OCI-LY7 (cell line): Measurements from ENCODE around the gene SH3BP5L. TPM values are rescaled to one million over a fixed set of nuclear protein-coding genes. Genes with fewer than 3 reads are reported as not detected.
A peak's percentile ranks its signal among the peaks of the same experiment; 100 is the strongest.

Experiments used
- BruUV-seq: library from RNA; stranded (reverse); fragments of 400-500 nt; replicated peaks from 2 replicates; lab custom pipeline; 2021; lab: Mats Ljungman, UMichigan
- CTCF ChIA-PET: fragments of 300-600 bp; sonication (Branson Sonifier 250); formaldehyde crosslinking; loops from one replicate; lab custom pipeline; 2022; ENCODE audit warnings: antibody characterized with exemption; ENCODE audit not compliant: unreplicated experiment; lab: Charles Lee
- POLR2A ChIA-PET: fragments of 300-600 bp; sonication (Branson Sonifier 250); formaldehyde crosslinking; loops from one replicate; lab custom pipeline; 2022; ENCODE audit warnings: antibody characterized with exemption; lab: Charles Lee
- DNase-seq: peaks from one replicate; pipeline ENCODE4 v3.0.0-alpha.2; 2015; ENCODE audit warnings: low spot score
- H2AFZ ChIP-seq: fragments of 200-600 bp; sonication (generic), shearing (Covaris generic); 2 replicates; pipeline ENCODE4 v1.6.1; 2014; ENCODE audit warnings: mild to moderate bottlenecking, antibody characterized with exemption, low read length, moderate library complexity
- H3K27ac ChIP-seq: fragments of 200-600 bp; sonication (generic); 2 replicates; pipeline ENCODE4 v1.5.1; 2014; ENCODE audit warnings: mixed run types, low read depth, mild to moderate bottlenecking, moderate library complexity, low read length, inconsistent platforms; ENCODE audit not compliant: poor library complexity, severe bottlenecking
- H3K36me3 ChIP-seq: fragments of 200-600 bp; sonication (generic); 2 replicates; pipeline ENCODE4 v1.6.1; 2014; ENCODE audit warnings: mild to moderate bottlenecking, antibody characterized with exemption, low read length, moderate library complexity, mixed read lengths; ENCODE audit not compliant: insufficient read depth
- H3K4me1 ChIP-seq: fragments of 200-600 bp; sonication (generic); 2 replicates; pipeline ENCODE4 v1.5.1; 2014; ENCODE audit warnings: mild to moderate bottlenecking, low read length; ENCODE audit not compliant: insufficient read depth, poor library complexity, severe bottlenecking
- H3K4me2 ChIP-seq: fragments of 200-600 bp; sonication (generic); 2 replicates; pipeline ENCODE4 v1.6.1; 2014; ENCODE audit warnings: mild to moderate bottlenecking, low read length
- H3K4me3 ChIP-seq: fragments of 200-600 bp; sonication (generic); 2 replicates; pipeline ENCODE4 v1.5.1; 2014; ENCODE audit warnings: mild to moderate bottlenecking, low read depth, low read length; ENCODE audit not compliant: poor library complexity, severe bottlenecking
- H3K79me2 ChIP-seq: fragments of 200-600 bp; sonication (generic); 2 replicates; pipeline ENCODE4 v1.6.1; 2016; ENCODE audit warnings: low read depth, mild to moderate bottlenecking, low read length, moderate library complexity, mixed read lengths; ENCODE audit not compliant: insufficient read depth
- H3K9me2 ChIP-seq: fragments of 200-600 bp; sonication (generic); 2 replicates; pipeline ENCODE4 v1.6.1; 2016; ENCODE audit warnings: mild to moderate bottlenecking, low read length, mixed read lengths; ENCODE audit not compliant: insufficient read depth
- H3K9me3 ChIP-seq: fragments of 200-600 bp; sonication (generic); 2 replicates; pipeline ENCODE4 v1.6.1; 2014; ENCODE audit warnings: mild to moderate bottlenecking, mixed run types, low read length, mixed read lengths
- H4K20me1 ChIP-seq: fragments of 200-600 bp; sonication (generic); 2 replicates; pipeline ENCODE4 v1.6.1; 2014; ENCODE audit warnings: mild to moderate bottlenecking, antibody characterized with exemption, low read length, moderate library complexity, mixed read lengths; ENCODE audit not compliant: insufficient read depth
- CTCF ChIP-seq: fragments of 200-600 bp; sonication (generic); conservative IDR thresholded peaks from 2 replicates; pipeline ENCODE4 v1.5.1; 2014; ENCODE audit warnings: mild to moderate bottlenecking, antibody characterized with exemption, low read length, moderate library complexity, mixed read lengths
- EZH2phosphoT487 ChIP-seq: fragments of 200-600 bp; sonication (generic); IDR thresholded peaks from 2 replicates; pipeline ENCODE4 v1.6.1; 2018; ENCODE audit warnings: low read depth, borderline replicate concordance, mild to moderate bottlenecking, mixed run types, antibody characterized with exemption, low read length, moderate library complexity, mixed read lengths
- intact Hi-C: fragments of 100-400 bp; cut with micrococcal nuclease; formaldehyde crosslinking; loops from one replicate; pipeline ENCODE4 v1.10.0; 2022; ENCODE audit not compliant: unreplicated experiment
- total RNA-seq, 2 experiments: library from RNA; depleted of rRNA in 1 of 2; stranded (reverse); fragments of >200 nt in 1 of 2; shearing (Covaris generic) in 1 of 2; gene quantifications; 2 replicates each; pipeline ENCODE4 v1.2.3, GENCODE V29; 2014 to 2022

Gene SH3BP5L
- total RNA-seq, 2 experiments from 2014 or later: 16.9 to 21.8 TPM

GRCh38 chr1:248839168-248839555 is 13.4 kb upstream of the SH3BP5L start:
- Histone ChIP-seq H4K20me1 (no peaks in the 10 kb centered on the region), H3K4me3 (peak overlapping the region; percentile 86), H3K36me3 (peaks cover 11% of the 10 kb centered on the region; the same call in 1 of the 2 replicates), H3K79me2 (peaks cover 16% of the 10 kb centered on the region), H3K9me3 (no peaks in the 10 kb centered on the region), H3K27ac (peak overlapping the region; percentile 74), H3K9me2 (no peaks in the 10 kb centered on the region), H2AFZ (peak overlapping the region; percentile 68; the same call in 1 of the 2 replicates), H3K4me1 (peaks cover 23% of the 10 kb centered on the region), H3K4me2 (peak overlapping the region; percentile 89)
- intact Hi-C loops: no loop called here
- no TSS peak for BruUV-seq
- ChIA-PET POLR2A (interaction anchor here (1.7 to 5.5 kb wide), 4 partner anchors 12 to 23 kb away, joined by 8 to 70 read pairs (median 18); partner anchors contain the start of genes SH3BP5L and ZNF692), CTCF (interaction anchor here (1.3 kb wide), 1 partner anchor 20 kb away, joined by 8 read pairs; the partner anchor contains the start of gene ZNF692)
- TF ChIP-seq CTCF: no peak
- TF ChIP-seq EZH2phosphoT487: no peak
- no peak for DNase-seq

- TF ChIP-seq CTCF: no peak
- no peak for TF ChIP-seq EZH2phosphoT487
- Histone ChIP-seq H3K36me3 (peaks cover 11% of the 10 kb centered on the region; the same call in 1 of the 2 replicates), H3K9me2 (no peaks in the 10 kb centered on the region), H2AFZ (peak overlapping the region; percentile 68), H4K20me1 (no peaks in the 10 kb centered on the region), H3K9me3 (no peaks in the 10 kb centered on the region), H3K4me3 (peak overlapping the region; percentile 86), H3K27ac (peak overlapping the region; percentile 74), H3K4me2 (peak overlapping the region; percentile 89), H3K4me1 (peaks cover 24% of the 10 kb centered on the region), H3K79me2 (peaks cover 16% of the 10 kb centered on the region)
- POLR2A ChIA-PET: interaction anchor here (1.3 to 5.5 kb wide), 10 partner anchors 11 to 68 kb away, joined by 3 to 70 read pairs (median 10); partner anchors contain the start of genes PGBD2, SH3BP5L and ZNF692
- intact Hi-C loops: loop anchor here (1.0 kb wide), 5 partner anchors 12 to 215 kb away; partner anchors contain the start of gene PGBD2
- DNase-seq: peak; percentile 93
- CTCF ChIA-PET: interaction anchor here (1.3 kb wide), 2 partner anchors 20 kb away, joined by 7 to 8 read pairs; partner anchors contain the start of gene ZNF692
- BruUV-seq: no TSS peak
Measured at GRCh38 chr1:248838357-248839167, 12.8 kb upstream of the SH3BP5L start.
